Caco-2 (cell line): ENCODE results near the gene ZDHHC7. TPM values are rescaled to one million over a fixed set of nuclear protein-coding genes. Genes with fewer than 3 reads are reported as not detected.

Experiments
- BruUV-seq: library from RNA; stranded (reverse); fragments of 400-500 nt; replicated peaks from 2 replicates; lab custom pipeline; 2021; lab: Mats Ljungman, UMichigan
- CTCF ChIA-PET: fragments of 300-600 bp; sonication (Branson Sonifier 250); formaldehyde crosslinking; loops from one replicate; lab custom pipeline; 2022; ENCODE audit warnings: antibody characterized with exemption; lab: Charles Lee
- POLR2A ChIA-PET: fragments of 300-600 bp; sonication (Branson Sonifier 250); formaldehyde crosslinking; loops from one replicate; lab custom pipeline; 2022; ENCODE audit warnings: antibody characterized with exemption; lab: Charles Lee
- DNase-seq, 2 experiments: peaks; one replicate each; pipeline versions ENCODE4 v3.0.0 to v3.0.0-alpha.2; 2020 to 2022
- H3K27me3 ChIP-seq: replicated peaks from 2 replicates; pipeline ENCODE4 v1.6.0; 2011; ENCODE audit warnings: low read length; ENCODE audit not compliant: control insufficient read depth, insufficient read depth
- H3K36me3 ChIP-seq: 2 replicates; pipeline ENCODE4 v1.5.1; 2011; ENCODE audit warnings: low read length; ENCODE audit not compliant: control insufficient read depth, insufficient read depth
- H3K4me1 ChIP-seq: fragments of 250-450 bp; sonication (Bioruptor Pico); 2 replicates; pipeline ENCODE4 v1.5.1; 2020; ENCODE audit warnings: mild to moderate bottlenecking
- H3K4me3 ChIP-seq: 2 replicates; pipeline ENCODE4 v1.5.1; 2011; ENCODE audit warnings: low read depth, mild to moderate bottlenecking, control low read depth, low read length
- H3K9me3 ChIP-seq: fragments of 250-450 bp; sonication (Bioruptor Pico); 2 replicates; pipeline ENCODE4 v1.5.1; 2020; ENCODE audit warnings: mild to moderate bottlenecking, moderate library complexity
- H3K27ac Mint-ChIP-seq: one replicate; pipeline ENCODE4 v1.8.0; 2022; ENCODE audit warnings: mixed read lengths; ENCODE audit not compliant: unreplicated experiment
- H3K27me3 Mint-ChIP-seq: one replicate; pipeline ENCODE4 v1.8.0; 2022; ENCODE audit warnings: mixed read lengths; ENCODE audit not compliant: insufficient read depth, unreplicated experiment
- H3K36me3 Mint-ChIP-seq: one replicate; pipeline ENCODE4 v1.8.0; 2022; ENCODE audit warnings: mild to moderate bottlenecking, mixed read lengths; ENCODE audit not compliant: insufficient read depth, unreplicated experiment
- H3K4me1 Mint-ChIP-seq: one replicate; pipeline ENCODE4 v1.8.0; 2022; ENCODE audit warnings: low read depth, mixed read lengths; ENCODE audit not compliant: unreplicated experiment
- H3K4me3 Mint-ChIP-seq: one replicate; pipeline ENCODE4 v1.8.0; 2022; ENCODE audit warnings: mild to moderate bottlenecking, moderate library complexity, mixed read lengths; ENCODE audit not compliant: unreplicated experiment
- H3K9me3 Mint-ChIP-seq: one replicate; pipeline ENCODE4 v1.8.0; 2022; ENCODE audit warnings: mixed read lengths; ENCODE audit not compliant: unreplicated experiment
- CTCF ChIP-seq, 2 experiments: fragments of 200-600 bp in 1 of 2; IDR thresholded peaks; 1 replicate in 1 of 2; 2 replicates in 1 of 2; pipeline versions ENCODE4 v1.5.1 to v1.8.0; 2011 to 2022; ENCODE audit warnings: antibody characterized with exemption in 1 of 2, control low read depth in 1 of 2, inconsistent platforms in 1 of 2, low read depth in 1 of 2, low read length in 1 of 2, mild to moderate bottlenecking in 1 of 2, moderate library complexity in 1 of 2; ENCODE audit not compliant: insufficient read depth in 1 of 2, severe bottlenecking in 1 of 2, unreplicated experiment in 1 of 2
- intact Hi-C: fragments of 100-400 bp; cut with micrococcal nuclease; formaldehyde crosslinking; loops from one replicate; pipeline ENCODE4 v1.10.0; 2022; ENCODE audit not compliant: unreplicated experiment
- total RNA-seq: library from RNA; stranded (reverse); gene quantifications from 2 replicates; pipeline ENCODE4 v1.2.3, GENCODE V29; 2022

The ZDHHC7 gene
- total RNA-seq, 1 experiment from 2014 or later: 85.7 TPM

DNA sequence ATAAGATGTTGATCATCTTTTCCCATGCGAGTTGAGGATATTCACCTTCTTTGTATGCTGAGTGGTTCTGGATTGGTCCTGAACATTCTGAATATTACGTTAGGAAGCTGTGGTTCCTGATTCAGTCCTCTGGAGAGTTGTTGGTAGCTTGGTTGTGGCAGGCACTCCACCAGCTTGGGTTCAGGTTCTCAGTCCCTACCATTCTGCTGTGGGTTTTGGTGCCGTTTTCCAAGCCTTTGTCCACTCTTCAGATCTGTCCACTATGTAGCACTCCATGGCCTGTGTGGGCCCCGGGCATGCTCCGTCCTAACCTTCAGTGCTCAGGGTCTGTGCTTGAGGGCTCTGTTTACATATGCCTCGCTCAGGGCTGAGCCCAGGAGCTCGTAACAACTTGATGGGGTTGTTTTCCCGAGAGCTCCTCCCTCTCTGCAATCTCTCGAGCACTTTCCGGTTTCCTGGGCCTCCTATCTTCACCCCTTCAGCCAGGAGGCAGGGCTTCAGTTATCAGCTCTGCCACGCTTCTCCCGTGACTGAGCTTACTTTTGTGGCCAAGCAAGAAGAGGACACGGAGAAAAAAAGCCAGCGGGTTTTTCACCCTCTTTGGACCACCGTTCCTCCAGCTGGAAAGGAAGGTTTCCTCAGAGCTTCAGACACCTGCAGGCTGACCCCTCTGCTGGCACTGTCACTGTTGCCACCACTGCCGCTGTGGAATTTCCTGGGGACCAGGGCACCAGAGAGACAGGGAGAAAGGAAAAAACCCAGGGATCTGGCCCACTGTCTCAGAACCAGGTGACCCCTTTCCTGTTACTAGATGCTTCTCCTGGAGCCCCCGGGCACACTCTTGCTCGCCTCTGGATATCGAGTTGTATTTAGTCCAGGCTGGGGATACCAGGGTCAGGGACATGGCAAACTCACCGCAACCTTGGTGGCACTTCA is 35.9 kb upstream of the ZDHHC7 start:
- no peak overlapping the region for H3K4me3 Mint-ChIP-seq
- Histone ChIP-seq H3K4me3 (no peak overlapping the region), H3K4me1 (0 out of 2 replicates have a peak, but pooled peaks cover 4% of the 10 kb centered on the region), H3K36me3 (no peaks in the 10 kb centered on the region), H3K9me3 (no peaks in the 10 kb centered on the region), H3K27me3 (no peaks in the 10 kb centered on the region)
- intact Hi-C loops: no loop called here
- no peaks in the 10 kb centered on the region for H3K27me3 Mint-ChIP-seq
- H3K36me3 Mint-ChIP-seq: no peaks in the 10 kb centered on the region
- no peak for TF ChIP-seq CTCF (IDR thresholded peaks at IDR 0.05; ENCODE audit: insufficient read depth in 1 of 2, low read depth in 1 of 2, low read length in 1 of 2, severe bottlenecking in 1 of 2, unreplicated experiment in 1 of 2)
- H3K9me3 Mint-ChIP-seq: no peaks in the 10 kb centered on the region
- BruUV-seq: no TSS peak
- CTCF ChIA-PET: interaction anchor here (0.8 to 1.1 kb wide), 3 partner anchors 9 to 20 kb away, joined by 3 read pairs; partner anchors contain the start of gene KIAA0513
- peaks cover 9% of the 10 kb centered on the region for H3K4me1 Mint-ChIP-seq
- POLR2A ChIA-PET: no interaction called here
- H3K27ac Mint-ChIP-seq: no peak overlapping the region
- no peak for DNase-seq

- H3K9me3 Mint-ChIP-seq: no peaks in the 10 kb centered on the region
- no peaks in the 10 kb centered on the region for H3K36me3 Mint-ChIP-seq
- POLR2A ChIA-PET: no interaction called here
- H3K4me3 Mint-ChIP-seq: no peak overlapping the region
- no peaks in the 10 kb centered on the region; the same call in 1 of the 2 replicates for H3K27me3 ChIP-seq
- H3K36me3 ChIP-seq: no peaks in the 10 kb centered on the region
- H3K27ac Mint-ChIP-seq: no peak overlapping the region
- H3K4me3 ChIP-seq: no peak overlapping the region
- CTCF ChIA-PET: interaction anchor here (0.8 to 1.1 kb wide), 2 partner anchors 10 to 19 kb away, joined by 3 read pairs; partner anchors contain the start of gene KIAA0513
- BruUV-seq: no TSS peak
- H3K9me3 ChIP-seq: no peaks in the 10 kb centered on the region
- no peak for DNase-seq
- TF ChIP-seq CTCF (IDR thresholded peaks at IDR 0.05; ENCODE audit: insufficient read depth in 1 of 2, low read depth in 1 of 2, low read length in 1 of 2, severe bottlenecking in 1 of 2, unreplicated experiment in 1 of 2): no peak
- 0 out of 2 replicates have a peak, but pooled peaks cover 4% of the 10 kb centered on the region for H3K4me1 ChIP-seq
- H3K27me3 Mint-ChIP-seq: no peaks in the 10 kb centered on the region
- H3K4me1 Mint-ChIP-seq: peaks cover 9% of the 10 kb centered on the region
- intact Hi-C loops: no loop called here
Measured at GRCh38 chr16:85046472-85046916, 35.2 kb upstream of the ZDHHC7 start.

- no peak for DNase-seq
- Histone ChIP-seq H3K9me3 (no peaks in the 10 kb centered on the region), H3K27me3 (no peaks in the 10 kb centered on the region; the same call in 1 of the 2 replicates), H3K36me3 (no peaks in the 10 kb centered on the region), H3K4me1 (no peaks in the 10 kb centered on the region), H3K4me3 (no peak overlapping the region)
- ChIA-PET CTCF (no interaction called here), POLR2A (no interaction called here)
- H3K27ac Mint-ChIP-seq: no peak overlapping the region
- H3K4me3 Mint-ChIP-seq: no peak overlapping the region
- no peaks in the 10 kb centered on the region for H3K36me3 Mint-ChIP-seq
- H3K9me3 Mint-ChIP-seq: no peaks in the 10 kb centered on the region
- no peaks in the 10 kb centered on the region for H3K27me3 Mint-ChIP-seq
- H3K4me1 Mint-ChIP-seq: peaks cover 9% of the 10 kb centered on the region
- TF ChIP-seq CTCF (IDR thresholded peaks at IDR 0.05; ENCODE audit: insufficient read depth in 1 of 2, low read depth in 1 of 2, low read length in 1 of 2, severe bottlenecking in 1 of 2, unreplicated experiment in 1 of 2): no peak
- no TSS peak for BruUV-seq
- intact Hi-C loops: no loop called here
Measured at GRCh38 chr16:85045641-85046471, 34.5 kb upstream of the ZDHHC7 start.
